PC-3 (cell line): ENCODE results near the gene MICALL2.

Experiments
- CTCF ChIP-seq: fragments of 300-600 bp; sonication (generic); conservative IDR thresholded peaks from 2 replicates; pipeline ENCODE4 v1.5.1; 2017; ENCODE audit warnings: antibody characterized with exemption, low read depth, mild to moderate bottlenecking, low read length
- EZH2phosphoT487 ChIP-seq: fragments of 300-600 bp; sonication (generic); IDR thresholded peaks from 2 replicates; pipeline ENCODE4 v1.6.1; 2018; ENCODE audit warnings: mild to moderate bottlenecking, antibody characterized with exemption, low read length, borderline replicate concordance

DNA sequence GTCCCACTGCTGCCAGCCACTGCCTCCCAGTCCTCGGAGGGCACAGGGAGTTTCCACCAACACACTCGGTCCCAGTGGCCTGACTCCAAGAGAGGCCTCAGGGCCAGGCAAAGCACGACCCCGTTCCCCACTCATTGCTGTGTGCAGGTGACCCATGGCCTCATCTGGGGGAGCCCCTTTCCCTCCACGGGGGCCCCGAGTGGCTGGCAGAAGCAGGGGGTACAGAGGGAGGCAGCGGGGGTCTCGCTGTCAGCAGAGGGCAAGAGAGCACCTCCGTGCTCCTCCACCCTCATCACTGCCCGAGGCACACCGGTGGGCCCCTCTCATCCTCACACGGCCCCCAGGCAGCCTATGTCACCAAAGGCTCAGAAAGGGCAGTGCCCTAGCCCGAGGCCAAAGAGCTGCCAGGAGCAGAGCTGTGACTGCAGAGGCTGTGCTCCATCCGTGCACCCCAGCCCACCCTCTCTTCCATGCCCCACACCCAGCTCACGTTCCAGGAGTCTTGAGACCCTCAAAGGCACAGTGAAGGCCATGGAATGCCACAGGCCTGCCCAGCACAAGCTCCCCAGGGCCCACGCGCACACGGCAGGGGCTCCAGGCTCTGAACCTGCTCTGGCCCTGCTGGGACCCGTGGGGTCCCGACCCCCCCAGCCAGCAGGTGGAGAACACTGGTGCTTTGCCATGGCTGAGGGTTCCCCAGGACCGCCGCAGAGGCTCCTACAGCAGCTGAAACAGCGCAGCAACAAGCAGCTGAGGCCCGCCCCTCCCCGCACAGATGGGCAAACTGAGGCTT is 25.9 kb downstream of the MICALL2 start:
- TF ChIP-seq CTCF (no peak), EZH2phosphoT487 (no peak)
